ENCODE data around the gene GLI3. TPM values are rescaled to one million over a fixed set of nuclear protein-coding genes. Genes with fewer than 3 reads are reported as not detected.
A peak's percentile ranks its signal among the peaks of the same experiment; 100 is the strongest.

GLI3 gene
- total and polyA plus RNA-seq, 2 of the 4 experiments (the other 2 are of a cell fraction), result 1.3 to 3.9 TPM

DNA sequence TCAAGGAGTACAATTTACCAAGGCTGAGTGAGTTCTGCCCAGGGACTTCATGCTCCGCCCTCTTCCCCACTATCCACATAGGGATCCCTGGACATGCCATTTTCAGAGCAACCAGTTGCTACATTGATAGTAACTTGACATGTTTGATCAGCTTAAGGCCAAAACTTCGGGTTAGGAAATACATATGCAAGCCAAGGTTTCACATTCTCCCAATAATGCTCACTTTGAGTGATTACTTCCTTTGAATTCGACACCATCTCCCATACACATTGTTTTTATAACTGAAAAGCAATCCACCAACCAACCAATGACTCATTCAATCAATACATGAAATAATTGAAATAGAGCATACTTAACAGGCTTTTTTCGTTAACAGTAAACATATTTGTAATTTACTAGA lies 137.9 kb downstream of the GLI3 start:
- H3K9me3 ChIP-seq (ENCODE audit: control insufficient read depth, insufficient read depth, low read length), result no peaks in the 10 kb centered on the region
- CTCF ChIA-PET, result interaction anchor here (0.5 kb wide), 1 partner anchor 23 kb away, joined by 3 read pairs; no protein-coding TSS in a partner anchor
- intact Hi-C loops (cut with micrococcal nuclease), result loop anchor here (5.0 kb wide), 1 partner anchor 133 kb away; no protein-coding TSS in a partner anchor

More for the DNA sequence above, 137.9 kb downstream of the GLI3 start:
- DNase-seq (peak; percentile 35), ATAC-seq (ENCODE audit: low read depth) (no peak)
- H3K79me1 ChIP-seq (ENCODE audit: low read depth in 1 of 2, low read length in 2 of 2), result peaks cover 0 to 33% of the 10 kb centered on the region in 2 experiments; a peak in 2 of 4 replicates
- dilution Hi-C loops (cut with HindIII; ENCODE audit: low sequenced_read_pairs, unreplicated experiment) (no loop called here), in situ Hi-C loops (cut with MboI; ENCODE audit: low sequenced_read_pairs) (no loop called here)
- H2BK5ac ChIP-seq (ENCODE audit: low read depth, low read length, poor library complexity, severe bottlenecking), result no peak overlapping the region
- H3K27ac ChIP-seq (ENCODE audit: insufficient read depth, low read length), result peak overlapping the region; percentile 32; the same call in 1 of the 2 replicates
- H4K8ac ChIP-seq (ENCODE audit: low read depth in 2 of 2, low read length in 2 of 2), result no peak overlapping the region
- no peak overlapping the region for H2AFZ ChIP-seq (replicated peaks; ENCODE audit: low read length, poor library complexity)
- no peaks in the 10 kb centered on the region for H3K27me3 ChIP-seq (ENCODE audit: control insufficient read depth, insufficient read depth, low read length)
- H4K20me1 ChIP-seq (ENCODE audit: insufficient read depth, low read length), result no peaks in the 10 kb centered on the region
- no peak overlapping the region for H3K23ac ChIP-seq (ENCODE audit: low read depth, low read length)
- H3K4me1 ChIP-seq (ENCODE audit: control insufficient read depth, insufficient read depth, low read length), result peaks cover 29% of the 10 kb centered on the region
- no peak overlapping the region for H3K56ac ChIP-seq (ENCODE audit: extremely low read depth, insufficient read depth, low read length)
- no peak overlapping the region for H3K4me2 ChIP-seq (ENCODE audit: low read depth, low read length)
- POLR2A ChIA-PET (ENCODE audit: unreplicated experiment), result no interaction called here
- BruUV-seq (replicated peaks), result no TSS peak
- peaks cover 6% of the 10 kb centered on the region; the same call in 1 of the 2 replicates for H3K36me3 ChIP-seq (ENCODE audit: control insufficient read depth, insufficient read depth, low read length)
- no peak overlapping the region for H2AK9ac ChIP-seq (replicated peaks; ENCODE audit: low read depth, low read length, poor library complexity)
- TF ChIP-seq MAFK (IDR thresholded peaks at IDR 0.05; ENCODE audit: low read depth, low read length), result no peak
- TF ChIP-seq BHLHE40 (IDR thresholded peaks at IDR 0.05; ENCODE audit: low read depth, low read length), result no peak
- TF ChIP-seq, protein P1, sequence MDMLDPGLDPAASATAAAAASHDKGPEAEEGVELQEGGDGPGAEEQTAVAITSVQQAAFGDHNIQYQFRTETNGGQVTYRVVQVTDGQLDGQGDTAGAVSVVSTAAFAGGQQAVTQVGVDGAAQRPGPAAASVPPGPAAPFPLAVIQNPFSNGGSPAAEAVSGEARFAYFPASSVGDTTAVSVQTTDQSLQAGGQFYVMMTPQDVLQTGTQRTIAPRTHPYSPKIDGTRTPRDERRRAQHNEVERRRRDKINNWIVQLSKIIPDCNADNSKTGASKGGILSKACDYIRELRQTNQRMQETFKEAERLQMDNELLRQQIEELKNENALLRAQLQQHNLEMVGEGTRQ (IDR thresholded peaks at IDR 0.05; ENCODE audit: low read depth, low read length), result no peak
- TF ChIP-seq SMC3 (IDR thresholded peaks at IDR 0.05; ENCODE audit: low read depth, low read length), result no peak
- TF ChIP-seq, protein P2, sequence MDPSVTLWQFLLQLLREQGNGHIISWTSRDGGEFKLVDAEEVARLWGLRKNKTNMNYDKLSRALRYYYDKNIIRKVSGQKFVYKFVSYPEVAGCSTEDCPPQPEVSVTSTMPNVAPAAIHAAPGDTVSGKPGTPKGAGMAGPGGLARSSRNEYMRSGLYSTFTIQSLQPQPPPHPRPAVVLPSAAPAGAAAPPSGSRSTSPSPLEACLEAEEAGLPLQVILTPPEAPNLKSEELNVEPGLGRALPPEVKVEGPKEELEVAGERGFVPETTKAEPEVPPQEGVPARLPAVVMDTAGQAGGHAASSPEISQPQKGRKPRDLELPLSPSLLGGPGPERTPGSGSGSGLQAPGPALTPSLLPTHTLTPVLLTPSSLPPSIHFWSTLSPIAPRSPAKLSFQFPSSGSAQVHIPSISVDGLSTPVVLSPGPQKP (IDR thresholded peaks at IDR 0.05; ENCODE audit: borderline replicate concordance, low read depth, low read length), result no peak
- TF ChIP-seq RAD21 (IDR thresholded peaks at IDR 0.05; ENCODE audit: low read length), result no peak
- TF ChIP-seq NFE2L2 (IDR thresholded peaks at IDR 0.05; ENCODE audit: low read depth, low read length), result no peak
- H3K9me1 ChIP-seq (ENCODE audit: insufficient read depth, low read length), result peaks cover 25% of the 10 kb centered on the region; the same call in 1 of the 2 replicates
- peak overlapping the region; percentile 2; the same call in 1 of the 2 replicates for H2BK20ac ChIP-seq (ENCODE audit: low read depth, low read length)
- no peak overlapping the region for H3K9ac ChIP-seq (ENCODE audit: low read depth, low read length)
- peak overlapping the region; percentile 51; the same call in 1 of the 2 replicates for H3K18ac ChIP-seq (ENCODE audit: low read depth, low read length)
- no peak overlapping the region for H3K4me3 ChIP-seq (ENCODE audit: insufficient read depth, low read depth, low read length)
- peak overlapping the region; percentile 24; the same call in 1 of the 2 replicates for H4K91ac ChIP-seq (ENCODE audit: insufficient read depth, low read depth, low read length)
- H4K5ac ChIP-seq (ENCODE audit: low read depth, low read length), result no peak overlapping the region; the same call in 1 of the 2 replicates
- no peak overlapping the region for H3K4ac ChIP-seq (ENCODE audit: low read depth, low read length)
- H2BK120ac ChIP-seq (ENCODE audit: low read depth, low read length), result no peak overlapping the region
- H2BK15ac ChIP-seq (ENCODE audit: low read depth, low read length), result no peak overlapping the region
- WGBS, 2 experiments (ENCODE audit: extremely low coverage in 2 of 2, insufficient read length in 1 of 2), result no CpG with 5 or more reads among the region's 4 CpGs
- H2AK5ac ChIP-seq (ENCODE audit: low read depth, low read length), result no peak overlapping the region
- H3K14ac ChIP-seq (replicated peaks; ENCODE audit: low read depth, low read length), result no peak overlapping the region; the same call in 1 of the 2 replicates

All from IMR-90 (cell line).